Erythroblast (primary cell): ENCODE data around the gene AXIN2.

Source experiments
- GATA1 ChIP-seq: IDR thresholded peaks from 2 replicates; pipeline ENCODE4 v1.6.1; 2011; ENCODE audit warnings: low read depth, mild to moderate bottlenecking, control low read depth, low read length, moderate library complexity
- POLR2A ChIP-seq: IDR thresholded peaks from 2 replicates; pipeline ENCODE4 v1.6.1; 2011; ENCODE audit warnings: mild to moderate bottlenecking, low read length

DNA sequence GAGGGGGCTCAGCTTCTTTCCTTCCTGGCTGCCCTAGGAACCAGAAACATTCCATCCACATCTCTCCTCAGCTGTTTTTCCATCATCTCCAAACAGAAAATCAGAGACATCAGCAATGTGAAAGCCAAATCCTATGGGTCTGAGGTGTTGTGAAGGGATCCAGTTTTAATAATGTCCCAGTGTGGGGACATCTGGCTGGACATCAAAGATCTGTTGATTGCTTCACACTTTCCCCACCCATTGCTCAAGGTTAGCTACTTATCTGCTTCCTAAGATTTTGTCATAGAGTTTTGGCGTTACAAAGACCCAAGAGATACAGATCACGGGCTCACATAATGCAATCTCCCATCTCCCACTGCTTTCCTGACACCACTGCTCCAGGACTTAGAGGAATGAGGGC is 47.8 kb upstream of the AXIN2 start:
- TF ChIP-seq GATA1 (no peak), POLR2A (no peak)
